ENCODE results near the gene LRP1B. TPM values are rescaled to one million over a fixed set of nuclear protein-coding genes. Genes with fewer than 3 reads are reported as not detected.

LRP1B gene
- total RNA-seq, 1 donor from 2014 or later = 0.20 TPM

DNA sequence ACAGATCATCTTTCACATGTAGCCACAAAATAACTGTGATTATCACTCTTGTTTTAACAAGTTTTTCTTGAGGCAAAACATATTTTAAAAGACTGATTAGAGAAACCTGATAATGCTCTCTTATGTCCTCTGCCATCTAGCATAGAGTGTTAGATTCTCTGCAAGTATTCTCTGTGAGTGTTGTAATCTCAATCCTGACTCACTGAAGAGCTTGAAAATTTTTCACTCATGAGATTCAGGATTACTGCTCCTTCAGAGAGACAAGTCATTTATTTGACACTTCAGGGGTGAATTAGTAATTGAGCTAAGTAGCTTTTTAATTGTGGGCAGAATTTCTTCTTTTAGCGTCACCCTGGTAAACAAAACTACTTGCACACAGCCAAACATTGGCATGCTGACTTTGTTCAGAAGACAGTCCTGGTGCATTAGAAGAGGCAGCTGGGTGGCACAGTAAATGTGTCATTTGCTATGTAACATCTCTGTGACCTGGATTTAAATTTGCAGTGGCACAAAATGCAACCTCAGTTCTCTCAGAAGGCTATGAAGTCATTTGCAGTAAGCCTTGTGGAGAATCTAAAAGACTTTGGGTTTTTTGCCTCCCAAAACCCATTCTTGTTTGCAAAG lies 172.9 kb downstream of the LRP1B start:
- no peak for DNase-seq (ENCODE audit: low read depth, low spot score)

DNA sequence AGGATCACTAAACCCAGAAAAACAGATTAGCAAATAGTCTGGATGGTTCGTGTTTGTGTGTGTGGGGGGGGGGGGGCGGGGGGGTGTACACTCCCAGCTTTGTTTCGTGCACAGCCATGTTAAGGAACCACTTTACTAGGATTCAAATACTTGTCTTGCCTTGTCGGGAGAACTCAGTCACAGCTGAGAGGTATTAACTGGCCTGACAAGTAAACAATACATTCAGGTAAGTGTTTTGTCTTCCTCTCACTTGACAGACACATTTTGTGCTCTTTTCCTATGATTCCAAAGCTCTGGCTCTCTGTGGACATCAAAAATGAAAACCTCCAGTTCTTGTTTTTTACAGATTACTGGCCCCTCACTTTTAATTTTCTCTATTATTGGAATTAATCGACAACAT lies 173.5 kb downstream of the LRP1B start:
- DNase-seq (ENCODE audit: low read depth, low spot score) = no peak

DNA sequence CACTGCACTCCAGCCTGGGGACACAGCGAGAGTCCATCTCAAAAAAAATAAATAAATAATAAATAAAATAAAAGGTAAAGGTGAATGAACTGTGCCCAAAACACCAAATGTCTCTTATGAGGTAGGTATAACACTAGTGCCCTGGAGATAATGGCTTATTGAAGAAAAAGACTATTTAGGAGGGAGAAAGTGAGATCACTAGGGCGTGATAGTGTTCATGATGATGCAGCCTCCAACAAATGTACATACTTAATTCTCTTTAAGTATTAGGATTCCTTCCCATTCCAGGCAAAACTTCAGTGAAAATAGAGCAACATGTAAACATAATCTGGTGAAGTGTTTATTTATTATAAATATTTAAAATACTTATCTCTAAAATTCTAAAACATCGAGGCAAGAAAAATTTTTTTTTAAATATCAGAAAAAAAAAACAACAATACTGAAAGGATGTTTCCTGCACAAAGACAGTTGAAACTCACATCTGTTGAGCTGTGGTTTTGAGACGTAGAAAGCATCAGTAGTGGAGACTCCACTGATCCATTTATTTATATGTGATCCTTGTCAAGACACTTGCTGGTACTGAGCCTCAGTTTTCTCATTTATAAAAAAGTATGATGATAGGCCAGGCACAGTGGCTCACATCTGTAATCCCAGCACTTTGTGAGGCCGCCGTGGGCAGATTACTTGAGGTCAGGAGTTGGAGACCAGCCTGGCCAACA lies 183.3 kb downstream of the LRP1B start:
- no peak for DNase-seq (ENCODE audit: low read depth, low spot score)

DNA sequence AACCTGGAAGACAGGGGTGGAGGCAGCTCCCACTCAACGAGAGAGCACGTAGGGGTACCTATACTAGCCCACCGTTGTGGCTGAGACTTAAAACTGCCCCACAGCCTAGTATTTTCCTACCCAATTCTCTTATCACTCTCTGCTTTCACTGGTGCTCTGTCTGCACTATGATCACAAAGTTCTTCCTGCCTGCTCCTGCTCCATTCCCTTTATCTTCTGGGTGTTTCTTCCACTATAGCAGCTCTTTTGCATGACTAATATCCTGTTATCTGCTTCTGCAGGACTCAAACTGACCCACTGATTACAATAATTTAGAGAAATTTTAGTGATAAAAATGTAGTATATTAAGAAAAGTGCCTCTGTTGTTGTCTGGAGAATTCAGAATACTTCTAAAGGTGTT lies 184.8 kb downstream of the LRP1B start:
- DNase-seq (ENCODE audit: low read depth, low spot score) = no peak

DNA sequence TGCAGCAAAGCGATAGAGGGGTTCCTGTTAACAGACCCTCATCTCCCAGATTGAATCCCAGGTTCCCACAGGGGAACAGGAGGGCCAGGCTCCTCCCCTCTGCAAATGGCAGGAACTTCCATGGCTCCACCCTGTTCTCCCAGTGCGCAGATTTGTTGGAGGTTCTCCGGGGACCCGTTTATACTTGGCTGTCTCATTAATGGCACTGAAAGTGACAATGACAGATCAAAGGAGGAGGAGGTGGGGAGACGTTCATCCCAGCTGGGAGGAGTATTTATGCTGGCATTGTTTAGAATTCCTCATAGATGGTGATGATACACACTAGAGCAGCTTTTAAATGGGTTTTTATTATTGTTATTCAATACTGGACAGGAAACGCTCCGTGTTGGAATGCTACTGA lies 186.9 kb downstream of the LRP1B start:
- no peak for DNase-seq (ENCODE audit: low read depth, low spot score)

DNA sequence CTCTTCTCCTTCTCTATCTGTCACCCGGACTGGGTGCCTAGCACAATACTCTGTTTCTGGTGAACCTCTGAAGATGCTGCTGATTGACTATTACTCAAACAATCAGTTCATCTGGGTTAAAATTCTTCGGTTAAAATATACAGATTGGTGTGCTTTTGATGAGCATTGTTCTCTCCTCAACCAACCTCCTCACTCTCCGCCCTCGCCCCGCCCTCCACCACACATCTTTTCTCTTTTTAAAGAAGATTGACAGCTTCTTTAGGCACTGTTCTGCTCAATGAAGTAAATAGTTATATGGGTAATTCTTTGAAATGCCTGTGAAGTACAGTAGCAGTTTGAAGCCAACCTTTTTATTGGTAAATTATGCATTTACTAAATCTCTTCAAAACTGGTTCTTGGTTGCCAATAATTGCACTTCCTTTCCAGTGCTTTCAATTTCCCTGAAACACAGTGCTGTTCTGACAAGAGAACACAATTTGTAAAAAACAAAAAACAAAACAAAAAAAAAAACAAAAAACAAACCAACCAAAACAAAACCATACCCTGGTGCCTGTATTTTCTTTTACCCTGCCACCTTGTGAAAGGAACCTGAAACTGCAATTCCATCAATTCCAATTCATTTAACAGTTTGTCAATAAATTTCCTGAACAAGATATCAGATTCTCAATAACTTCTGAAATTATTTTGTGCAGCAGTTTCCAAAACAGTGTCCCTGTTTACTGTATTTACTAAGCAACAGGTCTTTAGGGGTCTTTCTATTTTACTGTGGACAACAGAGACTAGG lies 188.6 kb downstream of the LRP1B start:
- DNase-seq (ENCODE audit: low read depth, low spot score) = no peak

DNA sequence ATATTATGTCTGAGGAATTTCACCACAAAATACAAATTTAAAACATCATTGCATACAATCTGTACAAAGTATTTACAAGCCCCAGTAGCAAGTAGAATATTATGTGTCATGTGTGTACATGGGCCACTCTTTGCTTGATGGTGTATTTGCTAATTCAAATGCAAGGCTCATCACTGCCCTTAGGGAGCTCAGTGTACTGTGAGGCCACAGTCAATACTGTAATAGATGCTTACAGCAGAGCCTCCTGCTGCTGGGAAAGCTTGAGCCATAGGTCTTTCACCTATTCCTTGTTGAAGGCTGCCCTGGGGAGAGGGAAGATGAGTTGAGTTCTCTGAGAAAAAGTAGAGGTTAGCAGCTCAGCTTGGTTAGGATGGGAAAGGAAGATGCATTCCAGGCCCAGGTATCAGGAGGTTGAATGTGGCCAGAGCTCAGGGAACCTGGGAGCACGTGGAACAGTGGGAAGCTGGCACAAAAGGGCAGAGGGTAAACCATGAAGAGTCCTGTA lies 189.6 kb downstream of the LRP1B start:
- DNase-seq (ENCODE audit: low read depth, low spot score) = no peak

DNA sequence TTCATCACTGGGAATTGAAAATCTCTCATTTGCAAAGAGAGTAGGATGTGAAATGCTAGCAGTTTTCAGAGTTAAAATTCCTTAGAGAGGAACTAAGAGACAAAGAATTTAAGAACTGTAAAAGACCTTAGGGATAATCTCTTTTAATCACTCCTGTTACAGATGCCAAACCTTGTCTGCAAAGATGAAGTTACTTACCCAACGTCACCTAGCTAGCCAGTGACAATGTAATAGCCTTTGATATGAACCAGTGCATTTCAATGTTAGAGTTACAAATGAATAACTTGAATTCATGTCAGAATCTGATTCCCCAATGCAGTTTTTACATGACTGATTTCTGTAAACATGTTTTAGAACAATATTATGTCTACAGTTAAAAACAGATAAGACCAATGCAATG lies 190.1 kb downstream of the LRP1B start:
- DNase-seq (ENCODE audit: low read depth, low spot score) = no peak

DNA sequence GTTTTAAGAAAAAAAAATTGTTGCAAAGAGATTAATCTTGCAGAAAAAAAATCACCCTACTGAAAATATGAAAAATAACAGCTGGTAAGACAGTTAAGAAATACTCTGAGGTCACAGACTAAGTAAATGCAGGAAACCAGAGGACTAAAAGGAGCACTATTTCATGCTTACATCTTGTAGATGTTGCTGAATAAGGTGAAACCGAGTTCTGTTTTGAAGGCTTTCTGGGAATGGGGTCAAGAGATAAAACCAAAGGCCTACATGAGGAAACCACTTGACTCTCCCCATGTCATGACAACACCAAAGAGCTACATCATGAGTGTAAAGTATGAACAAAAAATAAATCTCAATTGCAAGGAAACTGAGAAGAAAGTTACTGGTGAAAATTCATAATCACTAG lies 197.6 kb downstream of the LRP1B start:
- DNase-seq (ENCODE audit: low read depth, low spot score) = no peak

DNA sequence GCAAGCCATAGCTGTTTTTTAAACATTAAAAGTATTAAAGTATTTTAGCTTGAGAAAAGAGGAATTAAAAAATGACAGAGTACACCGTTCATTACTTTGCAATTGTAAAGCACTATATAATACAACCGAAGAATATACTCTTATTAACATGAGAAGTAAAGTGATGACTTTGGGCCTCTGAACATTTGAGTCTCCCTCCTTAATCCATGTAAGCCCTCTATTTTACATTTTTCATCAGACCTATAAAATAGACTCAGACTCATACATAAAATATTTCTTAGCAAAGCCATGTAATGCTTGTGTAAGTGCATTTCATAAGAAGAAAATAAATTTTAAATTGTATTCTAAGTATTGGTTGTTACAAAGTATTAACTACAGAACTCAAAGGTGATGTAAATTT lies 198.6 kb downstream of the LRP1B start:
- no peak for DNase-seq (ENCODE audit: low read depth, low spot score)

DNA sequence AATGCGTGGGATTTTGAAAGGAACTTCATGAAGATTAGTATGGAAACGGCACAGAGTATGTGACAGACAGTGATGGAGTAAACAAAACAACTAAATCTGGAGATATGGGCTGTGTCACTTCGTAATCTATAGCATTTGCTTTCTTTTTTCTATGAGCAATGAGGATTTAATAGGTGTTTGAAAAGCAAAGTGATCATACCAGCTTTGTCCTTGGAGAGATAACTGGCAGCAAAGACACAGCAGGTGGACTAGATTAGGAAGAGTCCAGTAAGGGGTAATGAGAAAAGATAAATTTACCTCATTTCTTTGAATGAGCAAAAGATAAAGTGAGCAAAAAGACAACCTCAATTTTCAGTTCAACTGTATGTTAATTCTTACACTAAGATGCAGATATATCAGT lies 199.0 kb downstream of the LRP1B start:
- no peak for DNase-seq (ENCODE audit: low read depth, low spot score)

DNA sequence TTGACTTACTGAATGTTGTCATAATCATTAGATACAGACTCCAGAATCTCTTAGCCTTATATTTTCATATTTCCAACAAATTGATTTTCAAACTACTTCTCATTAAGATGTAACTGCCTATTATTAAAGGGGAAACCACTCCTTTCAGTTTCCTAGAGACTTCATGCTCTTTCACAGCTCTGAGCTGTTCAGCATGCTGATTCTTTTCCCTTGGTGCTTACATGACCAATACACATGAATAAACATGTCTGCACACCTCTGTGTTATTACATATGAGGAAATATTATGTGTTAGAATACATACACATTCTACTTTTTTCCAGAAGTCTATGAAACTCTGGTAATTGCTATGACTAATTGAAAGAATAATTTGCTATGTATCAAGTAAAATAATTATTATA lies 200.0 kb downstream of the LRP1B start:
- DNase-seq (ENCODE audit: low read depth, low spot score) = no peak

DNA sequence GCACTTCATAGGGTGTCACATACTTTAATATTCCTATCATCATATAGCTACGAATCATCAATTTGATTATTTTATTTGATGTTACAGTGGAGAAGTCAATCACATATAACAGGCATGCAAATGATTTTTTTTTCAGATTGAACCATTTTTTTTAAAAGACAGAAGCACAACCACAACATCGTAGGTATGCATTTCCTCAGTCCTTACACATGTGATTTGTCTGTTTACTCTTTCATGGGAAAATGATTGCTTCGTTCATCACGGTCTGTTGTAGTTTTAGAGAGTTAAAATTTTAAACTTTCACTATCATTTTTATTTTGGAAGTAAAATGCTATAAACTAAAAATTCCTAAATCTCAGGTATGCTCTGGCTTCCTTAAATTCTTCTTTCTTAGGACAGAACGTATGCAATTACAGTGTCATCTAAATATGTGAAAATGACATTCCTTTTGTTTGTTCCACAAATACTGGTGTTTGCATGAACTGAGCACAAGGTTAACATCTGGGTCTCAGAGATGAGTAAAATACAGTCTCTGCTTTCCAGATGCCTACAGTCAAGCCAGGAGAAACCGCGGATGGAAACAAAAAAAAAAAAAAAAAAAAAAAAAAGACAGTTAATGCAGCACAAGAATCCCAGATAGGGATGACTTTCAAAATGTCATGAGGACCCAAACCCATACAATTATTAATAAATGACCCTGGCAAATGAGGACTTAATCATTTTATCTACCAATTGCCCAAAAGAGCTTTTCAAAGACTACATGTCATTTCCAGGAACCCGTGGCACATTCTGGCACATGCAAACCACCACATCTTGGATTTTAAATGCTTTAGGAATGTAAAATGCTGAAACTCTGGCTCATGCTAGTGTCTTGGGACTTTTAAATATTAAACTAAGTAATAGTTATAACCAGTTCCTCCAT lies 201.2 kb downstream of the LRP1B start:
- DNase-seq (ENCODE audit: low read depth, low spot score) = no peak

DNA sequence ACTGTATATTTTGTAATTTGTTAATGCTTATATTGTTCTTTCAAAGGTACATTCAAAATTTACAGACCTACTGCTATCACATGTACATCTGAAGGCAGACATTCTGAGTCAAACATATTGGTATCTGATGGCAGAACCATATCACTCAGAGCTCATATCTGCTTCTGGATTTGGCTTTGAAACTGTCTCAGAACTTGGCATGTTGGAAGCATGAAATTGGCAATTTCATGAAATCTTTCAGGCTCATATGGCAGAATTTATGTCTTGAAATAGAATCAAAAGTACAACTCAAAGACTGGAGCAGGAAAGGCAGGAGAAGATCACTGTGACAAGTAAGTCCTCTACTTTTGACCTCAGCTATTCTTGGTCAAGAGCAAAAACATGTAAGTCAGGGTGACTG lies 202.3 kb downstream of the LRP1B start:
- no peak for DNase-seq (ENCODE audit: low read depth, low spot score)

DNA sequence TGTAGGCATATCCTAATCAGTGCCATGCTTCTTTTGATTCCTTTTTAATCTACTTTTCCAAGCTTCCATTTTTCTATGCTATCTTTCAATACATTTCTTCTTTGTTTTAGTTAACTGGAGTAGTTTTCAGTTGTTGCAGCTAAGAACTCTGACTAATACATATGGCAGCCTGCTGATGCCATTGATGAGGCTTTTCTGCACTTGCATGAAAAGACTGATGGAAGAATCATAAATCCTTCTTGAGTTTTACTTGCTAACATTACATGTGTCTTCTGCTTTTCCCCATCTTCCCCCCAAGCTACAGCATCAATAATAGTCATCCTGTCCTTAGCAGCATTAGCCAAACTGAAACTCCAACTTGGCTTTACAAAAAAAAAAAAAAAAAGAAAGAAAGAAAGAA lies 203.3 kb downstream of the LRP1B start:
- DNase-seq (ENCODE audit: low read depth, low spot score) = no peak

DNA sequence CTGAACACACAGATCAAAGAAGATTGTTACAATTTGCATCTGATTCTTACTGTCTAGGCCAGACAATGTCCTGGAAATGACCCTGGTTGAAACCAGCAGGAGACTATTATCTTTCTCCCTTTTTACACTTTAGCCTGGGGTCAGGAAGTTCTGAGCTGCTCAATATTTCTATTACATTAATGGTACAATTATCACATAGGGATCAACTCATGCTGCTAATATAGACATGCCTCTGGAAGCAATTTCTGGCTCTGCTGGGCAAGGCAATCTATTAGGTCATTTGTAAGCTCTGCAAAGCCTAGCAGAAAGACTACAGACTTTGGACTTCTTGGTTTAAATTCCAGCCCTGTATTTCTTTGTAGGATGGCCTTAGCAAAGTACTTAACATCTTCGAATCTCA lies 205.3 kb downstream of the LRP1B start:
- DNase-seq (ENCODE audit: low read depth, low spot score) = no peak

DNA sequence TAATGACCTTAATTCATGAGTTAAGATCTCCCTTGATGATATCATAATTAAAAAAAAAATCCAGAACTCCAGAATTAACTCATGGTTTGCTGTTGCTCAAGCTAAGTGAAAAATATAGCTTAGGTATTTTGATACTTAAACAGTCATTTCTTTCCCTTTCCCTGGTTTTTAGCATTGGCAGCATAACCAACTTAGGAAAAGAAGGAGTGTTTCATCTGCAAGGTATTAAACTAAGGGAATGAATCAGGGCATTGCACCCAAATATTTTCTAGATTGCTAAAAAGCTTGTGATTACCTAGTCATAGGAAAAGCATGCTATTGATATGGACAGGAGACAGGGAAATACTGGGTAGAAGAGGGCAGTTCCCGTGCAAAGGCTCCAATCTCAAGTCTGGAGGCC lies 207.2 kb downstream of the LRP1B start:
- no peak for DNase-seq (ENCODE audit: low read depth, low spot score)

DNA sequence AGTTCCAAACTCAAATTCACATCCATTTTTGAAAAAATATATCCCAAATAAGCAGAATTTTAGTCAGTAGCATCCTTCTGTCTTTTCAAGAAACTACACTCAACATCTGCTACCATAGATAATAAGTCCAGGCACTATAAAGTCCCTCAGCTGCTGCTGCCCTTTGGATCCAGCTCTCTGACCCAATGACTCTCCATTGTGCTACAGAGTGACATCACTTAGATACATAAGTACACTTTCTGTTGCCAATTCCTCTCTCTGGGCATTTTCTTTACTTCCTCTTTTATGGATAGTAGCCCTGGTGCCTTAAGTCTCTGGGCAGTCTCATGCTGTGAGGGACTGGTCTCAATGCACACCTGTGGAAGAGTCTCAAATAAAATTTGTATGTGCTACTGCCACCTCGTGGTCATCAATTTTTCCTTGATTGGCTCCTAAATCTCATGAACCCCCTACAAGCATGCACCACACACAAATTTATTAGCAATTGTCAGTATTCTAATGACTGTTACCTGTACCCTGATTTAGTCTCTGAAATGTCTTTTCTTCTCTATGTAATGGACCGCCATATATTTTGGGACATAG lies 219.2 kb downstream of the LRP1B start:
- no peak for DNase-seq (ENCODE audit: low read depth, low spot score)

DNA sequence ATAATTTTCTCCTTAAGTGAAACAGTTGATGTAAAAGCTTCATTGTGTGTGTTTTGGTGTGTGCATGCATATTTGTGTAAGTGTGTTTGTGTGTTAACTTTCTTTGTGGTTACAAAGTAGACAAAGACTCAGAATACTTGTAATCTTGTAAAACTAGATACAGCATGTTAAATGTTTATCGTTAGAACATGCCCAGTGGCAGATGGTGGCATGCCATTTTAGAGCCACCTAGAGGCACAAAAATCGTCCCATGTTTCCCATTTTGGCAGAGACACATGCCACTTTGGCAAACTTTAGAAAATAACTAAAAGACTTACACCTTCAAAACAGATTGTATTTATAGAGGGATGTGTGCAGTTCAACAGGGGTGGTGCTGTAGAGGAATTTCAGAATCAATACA lies 224.1 kb downstream of the LRP1B start:
- DNase-seq (ENCODE audit: low read depth, low spot score) = no peak

DNA sequence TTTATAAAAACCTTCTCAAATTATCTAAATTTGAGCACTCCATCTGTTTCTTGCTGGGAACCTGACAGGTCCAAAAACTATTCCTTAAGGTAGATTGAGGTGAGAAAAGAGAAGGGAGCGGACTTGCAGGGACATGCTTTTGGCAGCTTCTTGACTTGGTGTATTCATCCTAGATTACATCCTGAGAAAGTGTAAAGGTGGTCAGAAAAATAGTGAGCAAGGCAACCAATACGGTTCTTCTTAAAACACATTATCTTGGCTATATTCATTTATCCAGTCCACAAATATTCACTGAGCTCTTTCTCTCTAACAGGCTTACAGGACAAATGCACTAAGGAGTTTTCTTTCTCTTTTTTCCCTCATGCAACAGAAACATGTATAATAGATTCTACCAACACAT lies 230.0 kb downstream of the LRP1B start:
- no peak for DNase-seq (ENCODE audit: low read depth, low spot score)

DNA sequence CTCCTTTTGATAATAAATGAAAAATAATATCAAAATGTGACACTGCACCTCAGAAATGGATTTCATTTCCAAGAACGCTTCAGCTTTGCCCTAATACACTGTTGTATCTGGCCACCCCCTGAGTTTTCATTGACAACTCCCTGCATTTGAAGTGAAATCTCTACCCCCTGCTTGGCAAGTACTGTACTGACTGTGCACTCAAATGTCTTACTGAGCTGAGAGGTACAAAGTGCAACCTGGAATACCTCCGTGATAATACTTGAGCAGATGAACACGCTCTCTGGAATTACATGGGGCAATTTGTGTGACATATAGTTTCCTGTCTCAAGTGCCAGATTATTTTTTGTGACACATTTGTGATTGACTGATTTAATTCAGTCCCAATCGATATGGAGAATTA lies 231.1 kb downstream of the LRP1B start:
- no peak for DNase-seq (ENCODE audit: low read depth, low spot score)
